Activated CD4-positive, alpha-beta T cell treated with anti-CD3 and anti-CD28 coated beads, Interleukin-2, amount 10 ng/mL, durations not matched to agents 7 days and 5 days (primary cell): ENCODE data around the gene POMC. TPM values are rescaled to one million over a fixed set of nuclear protein-coding genes. Genes with fewer than 3 reads are reported as not detected.
"Not testable (repeated sequence)": the region's sequence is repeated elsewhere in the genome, so short reads cannot be mapped to it uniquely, and the experiment has no call there.

ENCODE experiments used
- CTCF ChIA-PET: fragments of 350-600 bp; sonication (Branson Sonifier 250); formaldehyde crosslinking; loops from one replicate; lab custom pipeline; 2021; ENCODE audit warnings: antibody characterized with exemption; lab: Charles Lee
- POLR2A ChIA-PET: fragments of 350-600 bp; sonication (Branson Sonifier 250); formaldehyde crosslinking; loops from one replicate; lab custom pipeline; 2021; ENCODE audit warnings: antibody characterized with exemption; lab: Charles Lee
- DNase-seq: peaks from one replicate; pipeline ENCODE4 v3.0.0-alpha.2; 2020
- H3K27ac Mint-ChIP-seq: one replicate; pipeline ENCODE4 v1.8.0; 2021; ENCODE audit warnings: mild to moderate bottlenecking, moderate library complexity, mixed read lengths
- H3K27me3 Mint-ChIP-seq: one replicate; pipeline ENCODE4 v1.8.0; 2021; ENCODE audit warnings: mixed read lengths
- H3K36me3 Mint-ChIP-seq: one replicate; pipeline ENCODE4 v1.8.0; 2021; ENCODE audit warnings: low read depth, mixed read lengths
- H3K4me1 Mint-ChIP-seq: one replicate; pipeline ENCODE4 v1.8.0; 2021; ENCODE audit warnings: mixed read lengths
- H3K4me3 Mint-ChIP-seq: one replicate; pipeline ENCODE4 v1.8.0; 2021; ENCODE audit warnings: mild to moderate bottlenecking, moderate library complexity, mixed read lengths
- H3K9me3 Mint-ChIP-seq: one replicate; pipeline ENCODE4 v1.8.0; 2021; ENCODE audit warnings: mixed read lengths
- total RNA-seq, 2 experiments: library from RNA; stranded (reverse); gene quantifications; one replicate each; pipeline ENCODE4 v1.2.3, GENCODE V29; 2021

POMC gene
- 1 to 10 TPM; 4.1 to 5.0 TPM for total RNA-seq

DNA sequence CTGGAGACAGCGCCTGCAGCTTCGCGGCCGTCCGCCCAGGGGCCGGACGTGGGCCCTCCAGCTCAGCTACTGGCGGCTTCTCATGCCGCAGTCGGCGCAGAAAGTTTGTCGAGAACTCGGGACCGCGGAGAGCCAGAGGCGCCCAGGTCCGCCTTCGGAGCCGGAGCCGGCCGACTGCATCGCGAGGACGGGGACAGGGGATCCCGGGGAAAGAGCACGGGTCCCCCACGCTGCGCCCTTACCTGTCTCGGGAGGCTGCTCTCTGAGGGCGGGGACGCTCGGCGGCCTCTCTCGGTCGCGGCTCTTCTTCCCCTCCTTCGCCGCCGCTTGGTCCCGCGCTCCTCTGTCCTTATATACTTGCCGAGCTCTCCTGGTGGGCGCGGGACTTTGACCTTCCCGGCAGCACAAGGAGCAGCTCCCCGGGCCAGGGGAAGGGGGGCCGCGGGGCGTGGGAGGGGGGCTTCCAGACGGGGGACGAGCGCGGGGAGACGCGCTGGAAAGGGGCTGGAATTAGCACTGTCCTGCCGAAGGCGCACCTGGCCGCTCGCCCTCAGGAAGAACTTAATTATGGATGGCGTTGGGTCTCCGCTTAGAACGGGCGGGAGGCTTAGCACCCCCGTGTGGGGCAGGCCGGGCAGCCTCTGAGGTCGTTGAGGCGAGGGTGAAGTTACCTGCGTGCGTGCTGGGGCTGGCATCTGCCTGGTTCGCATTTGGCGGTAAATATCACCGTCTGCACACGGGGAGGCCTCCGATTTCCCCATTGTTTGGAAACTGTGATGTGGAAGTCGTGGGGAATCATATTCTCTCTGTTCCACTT lies at the start of gene POMC:
Gene POMC (minus strand): TSS at position 325 of the 817 bp plus-strand sequence. CDS start 3,808 bp downstream, outside the sequence.
- H3K27me3 Mint-ChIP-seq: peaks cover 60% of the 10 kb centered on the region
- POLR2A ChIA-PET: interaction anchor here (0.6 kb wide), 1 partner anchor 259 kb away, joined by 4 read pairs; no protein-coding TSS in a partner anchor
- peak; percentile 30 for DNase-seq
- CTCF ChIA-PET: interaction anchor here (0.6 to 3.2 kb wide), 3 partner anchors 15 to 121 kb away, joined by 3 to 7 read pairs (median 3); no protein-coding TSS in a partner anchor
- no peaks in the 10 kb centered on the region for H3K9me3 Mint-ChIP-seq
- H3K27ac Mint-ChIP-seq: no peak within 1 kb of the TSS
- H3K4me1 Mint-ChIP-seq: peaks cover 33% of the 10 kb centered on the region
- no peaks in the 10 kb centered on the region for H3K36me3 Mint-ChIP-seq
- peak within 1 kb of the TSS; percentile 66 for H3K4me3 Mint-ChIP-seq

DNA sequence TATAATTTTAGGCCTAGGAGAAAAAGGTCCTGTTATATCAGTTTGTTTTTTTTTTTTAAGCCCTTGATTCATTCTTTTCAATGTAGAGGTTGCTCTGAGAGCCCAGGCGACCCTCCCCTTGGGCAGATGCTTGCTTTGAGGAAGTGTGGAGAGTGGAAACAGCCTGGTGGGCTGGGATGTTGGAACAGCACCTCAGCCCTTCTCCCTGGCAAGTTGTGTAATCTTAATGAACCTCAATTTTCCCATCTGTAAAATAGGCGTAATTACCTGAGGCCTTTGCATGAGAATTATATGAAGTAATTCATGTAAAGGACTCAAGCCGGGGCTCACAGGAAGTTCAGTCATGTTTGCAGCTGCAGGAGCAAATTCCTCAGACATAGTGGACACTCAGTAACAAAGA lies 49.7 kb upstream of the POMC start:
- no peak for DNase-seq
- Mint-ChIP-seq H3K27ac (no peak overlapping the region), H3K4me1 (peaks cover 15% of the 10 kb centered on the region), H3K36me3 (no peaks in the 10 kb centered on the region), H3K9me3 (no peaks in the 10 kb centered on the region), H3K27me3 (no peaks in the 10 kb centered on the region), H3K4me3 (no peak overlapping the region)
- POLR2A ChIA-PET: no interaction called here
- CTCF ChIA-PET: interaction anchor here (0.7 kb wide), 2 partner anchors 87 to 263 kb away, joined by 3 read pairs; no protein-coding TSS in a partner anchor

DNA sequence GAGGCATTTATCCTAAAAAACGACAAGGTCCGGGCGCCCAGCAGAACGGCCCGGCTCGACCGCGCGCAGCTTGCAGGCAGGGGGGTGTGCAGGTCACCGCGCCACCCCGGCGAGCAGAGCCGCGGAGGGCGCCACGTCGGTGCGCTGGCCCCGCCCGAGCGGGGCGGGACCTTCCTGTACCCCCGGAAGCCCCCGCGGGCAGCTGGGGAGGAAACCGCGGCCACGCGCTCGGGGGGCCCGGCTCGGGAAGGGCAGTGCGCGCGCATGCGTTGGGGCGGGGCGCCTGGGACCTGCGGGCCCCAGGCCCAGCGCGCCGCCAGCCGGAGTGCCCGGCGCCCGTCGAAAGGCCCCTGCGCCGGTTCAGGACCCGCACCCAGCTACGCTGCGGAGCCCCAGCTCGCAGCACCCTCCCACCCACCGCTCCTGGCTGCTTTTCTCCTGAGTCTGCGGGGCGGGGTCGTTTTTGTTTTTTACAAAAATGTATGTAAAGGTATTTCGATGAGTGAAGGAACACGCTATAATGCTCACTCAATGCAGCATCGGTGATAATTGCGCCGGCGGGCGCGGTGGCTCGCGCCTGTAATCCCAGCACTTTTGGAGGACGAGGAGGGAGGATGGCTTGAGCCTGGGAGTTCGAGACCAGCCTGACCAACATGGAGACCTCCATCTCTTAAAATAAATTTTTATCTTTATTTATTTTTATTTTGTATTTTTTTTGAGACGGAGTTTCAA lies 47.7 kb upstream of the POMC start:
- no peaks in the 10 kb centered on the region for H3K27me3 Mint-ChIP-seq
- peaks cover 16% of the 10 kb centered on the region for H3K4me1 Mint-ChIP-seq
- H3K27ac Mint-ChIP-seq: peak overlapping the region; percentile 84
- DNase-seq: peak; percentile 81
- no peaks in the 10 kb centered on the region for H3K36me3 Mint-ChIP-seq
- ChIA-PET POLR2A (no interaction called here), CTCF (interaction anchor here (1.5 to 2.1 kb wide), 2 partner anchors 9 to 10 kb away, joined by 4 to 5 read pairs; no protein-coding TSS in a partner anchor)
- H3K9me3 Mint-ChIP-seq: no peaks in the 10 kb centered on the region
- H3K4me3 Mint-ChIP-seq: peak overlapping the region; percentile 67

DNA sequence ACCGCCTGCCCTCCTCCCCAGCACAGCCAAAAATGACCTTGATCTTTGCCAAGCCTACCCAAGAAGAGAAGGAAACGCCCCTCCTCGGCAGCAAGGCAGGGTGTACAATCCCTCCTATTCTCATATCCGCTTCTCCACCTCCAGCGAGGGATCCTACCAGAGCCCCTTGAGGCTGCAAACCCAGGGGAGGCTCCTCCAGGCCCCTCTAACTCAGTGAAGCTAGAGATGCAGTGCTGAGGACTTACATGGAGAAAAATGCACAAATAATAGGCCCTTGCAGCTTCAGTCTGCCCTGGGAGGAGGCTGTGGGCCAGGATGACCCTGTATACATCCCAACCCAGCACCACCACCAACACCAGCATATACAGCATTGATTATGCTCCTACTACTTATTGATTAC lies 46.9 kb upstream of the POMC start:
- Mint-ChIP-seq H3K4me1 (peaks cover 23% of the 10 kb centered on the region), H3K27me3 (no peaks in the 10 kb centered on the region), H3K9me3 (no peaks in the 10 kb centered on the region), H3K36me3 (no peaks in the 10 kb centered on the region), H3K4me3 (peak overlapping the region; percentile 58), H3K27ac (peak overlapping the region; percentile 84)
- ChIA-PET CTCF (interaction anchor here (1.5 to 2.1 kb wide), 2 partner anchors 9 to 10 kb away, joined by 4 to 5 read pairs; no protein-coding TSS in a partner anchor), POLR2A (no interaction called here)
- DNase-seq: no peak

DNA sequence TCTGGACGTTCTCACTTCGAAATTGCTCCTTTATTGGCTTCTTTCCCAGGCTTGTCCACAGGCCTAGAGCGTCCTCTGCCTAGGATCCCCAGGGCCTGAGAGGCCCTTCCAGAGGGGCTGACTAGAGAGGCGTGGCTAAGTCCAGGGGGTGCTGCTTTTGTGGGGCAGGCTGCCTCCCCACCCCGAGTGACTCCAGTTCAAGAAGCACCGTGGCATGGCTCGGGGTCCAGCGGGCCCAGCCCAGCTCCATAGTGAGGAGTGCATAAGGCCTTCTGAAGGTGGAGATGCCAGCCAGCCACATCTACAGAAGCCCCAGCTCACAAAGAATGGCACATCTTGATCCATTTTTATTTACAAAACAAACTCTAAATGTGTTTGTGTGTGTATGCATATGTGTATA lies 44.8 kb upstream of the POMC start:
- CTCF ChIA-PET: no interaction called here
- no peak overlapping the region for H3K4me3 Mint-ChIP-seq
- peaks cover 38% of the 10 kb centered on the region for H3K4me1 Mint-ChIP-seq
- H3K27ac Mint-ChIP-seq: no peak overlapping the region
- POLR2A ChIA-PET: no interaction called here
- no peaks in the 10 kb centered on the region for H3K27me3 Mint-ChIP-seq
- DNase-seq: no peak
- no peaks in the 10 kb centered on the region for H3K36me3 Mint-ChIP-seq
- no peaks in the 10 kb centered on the region for H3K9me3 Mint-ChIP-seq

DNA sequence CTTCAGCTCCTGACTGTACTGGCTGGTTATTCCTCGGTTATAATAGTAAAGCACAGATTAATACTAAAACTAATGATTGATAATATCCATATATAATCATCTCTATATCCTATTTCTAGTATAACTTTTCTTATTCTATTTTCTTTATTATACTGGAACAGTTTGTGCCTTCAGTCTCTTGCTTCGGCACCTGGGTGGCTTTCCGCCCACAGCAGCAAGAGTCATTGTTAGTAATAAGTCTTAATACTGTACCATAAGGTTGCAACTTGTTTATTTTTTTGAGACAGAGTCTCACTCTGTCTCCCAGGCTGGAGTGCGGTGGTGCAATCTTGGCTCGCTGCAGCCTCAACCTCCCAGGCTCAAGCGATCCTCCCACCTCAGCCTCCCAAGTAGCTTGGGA lies 42.5 kb upstream of the POMC start:
- H3K27ac Mint-ChIP-seq, POLR2A ChIA-PET: not testable (repeated sequence)

DNA sequence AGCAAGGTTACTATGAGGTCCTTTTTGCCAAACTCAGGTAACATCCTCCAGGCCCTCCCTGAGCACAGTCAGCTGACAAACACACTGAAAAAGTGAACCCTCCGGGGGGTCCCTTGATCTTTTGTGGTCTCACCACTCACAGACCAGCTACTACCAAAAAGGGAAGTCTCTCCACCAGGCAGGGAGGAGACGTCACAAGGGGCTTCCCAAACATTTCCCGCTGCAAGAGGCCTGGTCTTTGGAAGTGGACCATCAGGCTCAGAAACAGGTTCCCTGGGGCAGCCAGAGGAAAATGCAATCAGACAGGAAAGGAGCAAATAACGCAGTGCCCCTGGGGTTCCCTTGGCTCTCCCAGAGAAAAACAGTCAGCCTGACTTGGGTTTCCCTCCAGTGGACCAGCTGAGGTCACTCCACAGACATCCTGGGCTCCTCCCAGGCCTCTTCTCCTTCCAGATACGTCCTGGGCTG lies 38.7 kb upstream of the POMC start:
- CTCF ChIA-PET: interaction anchor here (0.7 to 1.5 kb wide), 2 partner anchors 9 to 12 kb away, joined by 4 read pairs; no protein-coding TSS in a partner anchor
- POLR2A ChIA-PET: no interaction called here
- no peak overlapping the region for H3K4me3 Mint-ChIP-seq
- DNase-seq: no peak
- H3K27me3 Mint-ChIP-seq: no peaks in the 10 kb centered on the region
- H3K27ac Mint-ChIP-seq: no peak overlapping the region
- no peaks in the 10 kb centered on the region for H3K36me3 Mint-ChIP-seq
- peaks cover 39% of the 10 kb centered on the region for H3K4me1 Mint-ChIP-seq
- no peaks in the 10 kb centered on the region for H3K9me3 Mint-ChIP-seq

More for the DNA sequence above, 42.5 kb upstream of the POMC start:
- H3K36me3 Mint-ChIP-seq, H3K27me3 Mint-ChIP-seq, H3K4me3 Mint-ChIP-seq, H3K9me3 Mint-ChIP-seq, DNase-seq, CTCF ChIA-PET: not testable (repeated sequence)
- peaks cover 38% of the 10 kb centered on the region for H3K4me1 Mint-ChIP-seq

DNA sequence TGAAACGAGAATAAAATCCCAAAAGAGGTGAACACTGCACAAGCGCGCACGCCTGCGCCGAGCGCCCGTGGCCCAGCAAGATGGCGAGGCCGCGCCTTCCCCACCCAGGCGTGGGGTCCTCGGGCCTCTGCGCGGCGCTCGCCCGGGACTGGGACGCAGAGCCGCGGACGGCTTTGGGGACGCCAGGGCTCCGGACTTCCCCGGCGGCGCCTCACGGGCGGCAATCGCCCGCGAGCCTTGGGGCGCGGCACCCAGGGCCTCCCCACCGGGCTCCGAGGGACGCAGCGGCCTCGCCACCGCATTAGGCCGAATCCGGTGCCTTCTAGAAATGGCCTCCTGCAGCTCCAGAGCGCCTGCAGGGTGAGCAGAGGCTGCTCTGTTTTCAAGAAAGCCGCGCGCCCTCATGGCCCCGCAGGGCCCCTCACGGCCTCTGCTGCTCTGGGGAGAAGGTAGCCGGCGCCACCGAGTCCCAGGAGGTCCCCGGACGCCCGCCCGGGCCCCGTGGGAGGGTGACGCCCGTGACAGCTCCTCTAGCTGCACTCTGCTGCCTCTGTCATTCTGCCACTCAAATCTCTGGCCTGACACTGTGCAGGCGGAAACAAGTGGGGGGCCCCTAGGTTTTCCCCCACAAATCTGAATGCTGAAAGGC lies 35.9 kb upstream of the POMC start:
- H3K4me1 Mint-ChIP-seq: peaks cover 24% of the 10 kb centered on the region
- DNase-seq: no peak
- H3K4me3 Mint-ChIP-seq: no peak overlapping the region
- H3K9me3 Mint-ChIP-seq: no peaks in the 10 kb centered on the region
- no peak overlapping the region for H3K27ac Mint-ChIP-seq
- H3K27me3 Mint-ChIP-seq: no peaks in the 10 kb centered on the region
- ChIA-PET POLR2A (no interaction called here), CTCF (no interaction called here)
- no peaks in the 10 kb centered on the region for H3K36me3 Mint-ChIP-seq

DNA sequence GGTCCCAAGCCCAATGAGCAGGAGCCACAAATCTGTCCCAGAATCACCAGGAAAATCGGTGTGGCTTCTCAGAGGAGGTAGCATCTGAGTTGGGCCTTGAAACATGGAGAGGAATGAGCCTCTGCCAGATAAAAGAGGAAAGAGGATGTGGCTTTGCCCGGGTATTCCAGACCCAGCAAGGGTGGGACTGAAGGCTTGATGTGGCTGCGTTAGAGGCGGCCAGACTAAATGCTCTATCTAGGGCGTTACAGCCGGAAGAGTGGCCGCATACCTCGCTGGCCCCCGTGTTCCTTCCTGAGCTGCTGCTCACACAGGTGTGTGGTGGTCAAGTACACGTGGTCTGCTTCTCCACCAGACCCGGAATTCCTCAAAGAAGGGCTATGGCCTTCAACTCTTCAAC lies 33.9 kb upstream of the POMC start:
- Mint-ChIP-seq H3K4me1 (peaks cover 17% of the 10 kb centered on the region), H3K27me3 (peaks cover 4% of the 10 kb centered on the region), H3K27ac (peak overlapping the region; percentile 25), H3K9me3 (no peaks in the 10 kb centered on the region), H3K36me3 (no peaks in the 10 kb centered on the region), H3K4me3 (no peak overlapping the region)
- ChIA-PET POLR2A (no interaction called here), CTCF (no interaction called here)
- DNase-seq: no peak

DNA sequence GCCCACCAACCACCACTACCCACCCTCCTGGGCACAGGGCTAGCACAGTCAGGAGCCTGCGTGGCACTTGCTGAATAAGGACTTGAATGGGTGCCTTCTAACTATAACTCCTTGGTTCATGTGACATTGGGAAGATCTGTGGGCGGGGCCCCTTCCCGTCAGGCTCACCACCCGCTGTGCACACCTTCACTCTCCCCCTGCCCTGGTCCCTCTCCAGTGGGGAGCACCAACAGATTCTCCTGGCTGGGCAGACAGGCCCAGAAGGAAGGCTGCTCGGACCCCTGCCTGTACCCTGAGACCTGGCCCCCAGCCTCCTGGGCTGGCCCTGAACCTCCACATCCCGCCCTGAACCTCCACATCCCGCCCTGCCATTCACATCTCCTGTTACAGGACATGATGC lies 33.4 kb upstream of the POMC start:
- H3K27ac Mint-ChIP-seq: no peak overlapping the region

DNA sequence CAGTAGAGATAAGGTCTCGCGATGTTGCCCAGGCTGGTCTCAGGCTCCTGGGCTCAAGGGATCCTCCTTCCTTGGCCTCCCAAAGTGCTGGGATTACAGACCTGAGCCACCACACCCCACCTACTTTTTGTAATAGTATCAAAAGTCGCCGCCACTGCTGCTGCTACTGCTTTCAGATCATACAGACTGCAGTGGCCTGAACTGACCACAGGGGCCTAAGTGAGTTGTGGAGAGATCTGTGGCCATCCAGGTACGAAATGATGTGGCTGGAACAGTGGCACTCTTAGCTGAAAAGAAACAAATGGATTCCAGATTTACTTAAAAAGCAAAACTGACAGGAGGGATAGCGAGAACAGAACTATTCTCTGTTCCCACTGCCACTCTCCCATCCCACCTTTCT lies 32.9 kb upstream of the POMC start:
- Mint-ChIP-seq H3K36me3 (no peaks in the 10 kb centered on the region), H3K4me1 (peaks cover 13% of the 10 kb centered on the region), H3K9me3 (no peaks in the 10 kb centered on the region), H3K4me3 (no peak overlapping the region), H3K27me3 (peaks cover 4% of the 10 kb centered on the region), H3K27ac (no peak overlapping the region)
- CTCF ChIA-PET: no interaction called here
- DNase-seq: no peak
- POLR2A ChIA-PET: no interaction called here

More for the DNA sequence above, 33.4 kb upstream of the POMC start:
- Mint-ChIP-seq H3K4me1 (peaks cover 14% of the 10 kb centered on the region), H3K27me3 (peaks cover 4% of the 10 kb centered on the region), H3K4me3 (no peak overlapping the region), H3K9me3 (no peaks in the 10 kb centered on the region), H3K36me3 (no peaks in the 10 kb centered on the region)
- CTCF ChIA-PET: no interaction called here
- no peak for DNase-seq
- POLR2A ChIA-PET: no interaction called here

DNA sequence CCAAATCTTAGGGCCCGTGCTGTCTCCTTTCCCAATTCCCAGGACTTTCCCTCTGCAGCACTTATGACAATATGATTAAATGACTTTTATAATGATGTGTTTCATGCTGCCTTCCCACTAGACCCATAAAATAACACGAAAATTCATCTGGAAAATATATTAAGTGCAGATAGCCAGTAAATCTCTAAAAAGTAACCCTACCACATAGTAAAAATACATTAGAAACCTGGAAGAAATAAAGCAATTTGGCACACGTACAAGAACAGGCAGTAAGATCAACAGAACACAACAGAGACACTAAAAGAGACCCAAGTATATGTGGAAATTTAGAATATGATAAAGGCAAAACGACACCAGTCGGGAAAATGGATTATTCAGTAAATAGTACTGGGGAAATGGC lies 30.2 kb upstream of the POMC start:
- Mint-ChIP-seq H3K36me3 (no peaks in the 10 kb centered on the region), H3K4me3 (no peak overlapping the region), H3K9me3 (no peaks in the 10 kb centered on the region), H3K27me3 (peaks cover 4% of the 10 kb centered on the region), H3K27ac (no peak overlapping the region), H3K4me1 (peaks cover 13% of the 10 kb centered on the region)
- CTCF ChIA-PET: no interaction called here
- DNase-seq: no peak
- POLR2A ChIA-PET: no interaction called here
